H9 (cell line): ENCODE results near the gene SDE2. TPM values are rescaled to one million over a fixed set of nuclear protein-coding genes. Genes with fewer than 3 reads are reported as not detected.

Experiments
- DNase-seq: peaks from one replicate; pipeline ENCODE4 v3.0.0-alpha.2; 2017
- H2AFZ ChIP-seq: one replicate; pipeline ENCODE4 v1.6.1; 2013; ENCODE audit warnings: mild to moderate bottlenecking, low read length, control low read depth, moderate library complexity
- H2AK5ac ChIP-seq: 2 replicates; pipeline ENCODE4 v1.6.1; 2013; ENCODE audit warnings: low read length, control low read depth, mixed read lengths; ENCODE audit not compliant: insufficient read length
- H2BK120ac ChIP-seq: one replicate; pipeline ENCODE4 v1.6.1; 2013; ENCODE audit warnings: low read depth, mild to moderate bottlenecking, low read length, control low read depth, inconsistent platforms; ENCODE audit not compliant: poor library complexity, severe bottlenecking
- H2BK12ac ChIP-seq: 2 replicates; pipeline ENCODE4 v1.6.1; 2013; ENCODE audit warnings: low read length, control low read depth, mixed read lengths, low read depth; ENCODE audit not compliant: insufficient read length
- H2BK15ac ChIP-seq: 2 replicates; pipeline ENCODE4 v1.6.1; 2013; ENCODE audit warnings: low read depth, low read length, control low read depth
- H2BK20ac ChIP-seq: one replicate; pipeline ENCODE4 v1.6.1; 2013; ENCODE audit warnings: low read depth, mild to moderate bottlenecking, low read length, control low read depth, inconsistent platforms; ENCODE audit not compliant: poor library complexity, severe bottlenecking
- H2BK5ac ChIP-seq: 2 replicates; pipeline ENCODE4 v1.6.1; 2013; ENCODE audit warnings: low read length, control low read depth, mixed read lengths; ENCODE audit not compliant: insufficient read length
- H3K14ac ChIP-seq: 2 replicates; pipeline ENCODE4 v1.6.1; 2013; ENCODE audit warnings: low read length, control low read depth; ENCODE audit not compliant: insufficient read depth
- H3K18ac ChIP-seq: 2 replicates; pipeline ENCODE4 v1.6.1; 2013; ENCODE audit warnings: low read depth, mild to moderate bottlenecking, mixed read lengths, low read length, control low read depth; ENCODE audit not compliant: insufficient read length
- H3K23ac ChIP-seq: 2 replicates; pipeline ENCODE4 v1.6.1; 2013; ENCODE audit warnings: low read length, control low read depth, mixed read lengths, low read depth; ENCODE audit not compliant: insufficient read length
- H3K23me2 ChIP-seq: 2 replicates; pipeline ENCODE4 v1.6.1; 2013; ENCODE audit warnings: low read depth, mild to moderate bottlenecking, mixed read lengths, low read length, control low read depth; ENCODE audit not compliant: insufficient read length, poor library complexity, severe bottlenecking
- H3K27ac ChIP-seq: 2 replicates; pipeline ENCODE4 v1.5.1; 2013; ENCODE audit warnings: low read length, control low read depth, mixed read lengths, low read depth; ENCODE audit not compliant: insufficient read length
- H3K27me3 ChIP-seq: 2 replicates; pipeline ENCODE4 v1.6.1; 2013; ENCODE audit warnings: low read length, control low read depth, inconsistent platforms; ENCODE audit not compliant: insufficient read depth
- H3K4ac ChIP-seq: 2 replicates; pipeline ENCODE4 v1.6.1; 2013; ENCODE audit warnings: low read depth, mild to moderate bottlenecking, control low read depth, inconsistent platforms, low read length, moderate library complexity
- H3K4me1 ChIP-seq: 2 replicates; pipeline ENCODE4 v1.6.1; 2013; ENCODE audit warnings: low read length, control low read depth, inconsistent platforms; ENCODE audit not compliant: insufficient read depth
- H3K4me2 ChIP-seq: 2 replicates; pipeline ENCODE4 v1.6.1; 2013; ENCODE audit warnings: low read length, control low read depth, mixed read lengths; ENCODE audit not compliant: insufficient read length, insufficient read depth
- H3K56ac ChIP-seq: 2 replicates; pipeline ENCODE4 v1.6.1; 2013; ENCODE audit warnings: low read depth, mild to moderate bottlenecking, mixed read lengths, low read length, control low read depth; ENCODE audit not compliant: insufficient read length
- H3K79me1 ChIP-seq: 2 replicates; pipeline ENCODE4 v1.6.1; 2013; ENCODE audit warnings: low read depth, mild to moderate bottlenecking, moderate library complexity, low read length, control low read depth, inconsistent platforms; ENCODE audit not compliant: insufficient read depth, poor library complexity, severe bottlenecking
- H3K79me2 ChIP-seq: 2 replicates; pipeline ENCODE4 v1.6.1; 2013; ENCODE audit warnings: low read length, control low read depth, inconsistent platforms; ENCODE audit not compliant: insufficient read depth
- H3K9ac ChIP-seq: 2 replicates; pipeline ENCODE4 v1.6.1; 2013; ENCODE audit warnings: low read length, control low read depth, mixed read lengths; ENCODE audit not compliant: insufficient read length; ENCODE audit errors: extremely low read depth
- H3K9me3 ChIP-seq: one replicate; pipeline ENCODE4 v1.6.1; 2013; ENCODE audit warnings: low read depth, low read length, inconsistent platforms; ENCODE audit not compliant: control insufficient read depth
- H3T11ph ChIP-seq: one replicate; pipeline ENCODE4 v1.6.1; 2013; ENCODE audit warnings: mild to moderate bottlenecking, low read length, control low read depth, inconsistent platforms
- H4K20me1 ChIP-seq: one replicate; pipeline ENCODE4 v1.6.1; 2013; ENCODE audit not compliant: control insufficient read depth, insufficient read length, insufficient read depth
- H4K5ac ChIP-seq: 2 replicates; pipeline ENCODE4 v1.6.1; 2013; ENCODE audit warnings: low read depth, mild to moderate bottlenecking, mixed read lengths, low read length, control low read depth; ENCODE audit not compliant: insufficient read length
- H4K8ac ChIP-seq: replicated peaks from 2 replicates; pipeline ENCODE4 v1.6.1; 2013; ENCODE audit warnings: low read length, control low read depth, mixed read lengths, low read depth; ENCODE audit not compliant: insufficient read length
- H4K91ac ChIP-seq: 2 replicates; pipeline ENCODE4 v1.6.1; 2013; ENCODE audit warnings: low read depth, mild to moderate bottlenecking, moderate library complexity, mixed read lengths, low read length, control low read depth; ENCODE audit not compliant: insufficient read length
- H3K27ac Mint-ChIP-seq, 3 experiments: 2 replicates in 2 of 3; 3 replicates in 1 of 3; pipeline ENCODE4 v1.8.0; 2020 to 2021; ENCODE audit warnings: mixed read lengths in 3 of 3, mild to moderate bottlenecking in 1 of 3, moderate library complexity in 1 of 3
- H3K27me3 Mint-ChIP-seq: 2 replicates; pipeline ENCODE4 v1.8.0; 2021; ENCODE audit warnings: low read depth, mild to moderate bottlenecking, moderate library complexity, mixed read lengths
- H3K36me3 Mint-ChIP-seq, 3 experiments: 2 replicates in 2 of 3; 3 replicates in 1 of 3; pipeline ENCODE4 v1.8.0; 2020 to 2021; ENCODE audit warnings: low read depth in 3 of 3, mixed read lengths in 3 of 3; ENCODE audit not compliant: insufficient read depth in 1 of 3
- H3K4me1 Mint-ChIP-seq, 2 experiments: 2 replicates each; pipeline ENCODE4 v1.8.0; 2020; ENCODE audit warnings: mixed read lengths in 2 of 2
- H3K4me3 Mint-ChIP-seq, 2 experiments: 2 replicates in 1 of 2; 3 replicates in 1 of 2; pipeline ENCODE4 v1.8.0; 2020 to 2021; ENCODE audit warnings: mild to moderate bottlenecking in 2 of 2, mixed read lengths in 2 of 2, moderate library complexity in 1 of 2
- H3K9me3 Mint-ChIP-seq, 2 experiments: 2 replicates in 1 of 2; 3 replicates in 1 of 2; pipeline ENCODE4 v1.8.0; 2020; ENCODE audit warnings: mild to moderate bottlenecking in 2 of 2, mixed read lengths in 2 of 2, moderate library complexity in 1 of 2
- whole genome bisulfite sequencing: extraction: QIAGEN DNeasy Blood & Tissue Kit; methylation state at CpG from one replicate; pipeline ENCODE4 v1.1.7; 2013; ENCODE audit warnings: missing lambda C conversion rate, low lambda C conversion rate, mixed read lengths; ENCODE audit not compliant: insufficient read length; ENCODE audit errors: extremely low coverage; 5-methylcytosine and 5-hydroxymethylcytosine counted together
- total RNA-seq: library from RNA; stranded (reverse); gene quantifications from 2 replicates; pipeline ENCODE4 v1.2.1, GENCODE V29; 2021
- TF ChIP-seq, protein P1 (sequence below): fragments of 200-600 bp; sonication (generic); conservative IDR thresholded peaks from 3 replicates; pipeline ENCODE4 v1.8.0; 2021; ENCODE audit warnings: antibody characterized with exemption, mild to moderate bottlenecking

SDE2 gene
- total RNA-seq, 1 experiment from 2014 or later, result 20.5 TPM

- Histone ChIP-seq H3K27me3 (no peaks in the 10 kb centered on the region), H3K56ac (no peak overlapping the region), H2BK15ac (no peak overlapping the region), H2BK12ac (no peak overlapping the region), H3K9me3 (no peaks in the 10 kb centered on the region), H3K4me2 (no peak overlapping the region), H3K27ac (no peak overlapping the region), H3K18ac (no peak overlapping the region), H3T11ph (no peak overlapping the region), H2AK5ac (no peak overlapping the region), H3K79me1 (no peaks in the 10 kb centered on the region), H3K4me1 (no peaks in the 10 kb centered on the region), H4K91ac (no peak overlapping the region), H3K14ac (no peak overlapping the region), H3K79me2 (no peaks in the 10 kb centered on the region), H3K4ac (no peak overlapping the region), H4K8ac (no peak overlapping the region), H4K20me1 (no peaks in the 10 kb centered on the region), H2AFZ (no peak overlapping the region), H2BK5ac (no peak overlapping the region), H3K23ac (no peak overlapping the region), H2BK20ac (no peak overlapping the region), H2BK120ac (no peak overlapping the region), H3K9ac (no peak overlapping the region), H3K23me2 (no peaks in the 10 kb centered on the region), H4K5ac (no peak overlapping the region)
- no peak overlapping the region for H3K4me3 Mint-ChIP-seq
- H3K27me3 Mint-ChIP-seq, result peaks cover 2% of the 10 kb centered on the region
- DNase-seq, result no peak
- 0 out of 4 replicates have a peak, but pooled peaks cover 0 to 1% of the 10 kb centered on the region in 2 experiments for H3K4me1 Mint-ChIP-seq
- TF ChIP-seq, protein P1, sequence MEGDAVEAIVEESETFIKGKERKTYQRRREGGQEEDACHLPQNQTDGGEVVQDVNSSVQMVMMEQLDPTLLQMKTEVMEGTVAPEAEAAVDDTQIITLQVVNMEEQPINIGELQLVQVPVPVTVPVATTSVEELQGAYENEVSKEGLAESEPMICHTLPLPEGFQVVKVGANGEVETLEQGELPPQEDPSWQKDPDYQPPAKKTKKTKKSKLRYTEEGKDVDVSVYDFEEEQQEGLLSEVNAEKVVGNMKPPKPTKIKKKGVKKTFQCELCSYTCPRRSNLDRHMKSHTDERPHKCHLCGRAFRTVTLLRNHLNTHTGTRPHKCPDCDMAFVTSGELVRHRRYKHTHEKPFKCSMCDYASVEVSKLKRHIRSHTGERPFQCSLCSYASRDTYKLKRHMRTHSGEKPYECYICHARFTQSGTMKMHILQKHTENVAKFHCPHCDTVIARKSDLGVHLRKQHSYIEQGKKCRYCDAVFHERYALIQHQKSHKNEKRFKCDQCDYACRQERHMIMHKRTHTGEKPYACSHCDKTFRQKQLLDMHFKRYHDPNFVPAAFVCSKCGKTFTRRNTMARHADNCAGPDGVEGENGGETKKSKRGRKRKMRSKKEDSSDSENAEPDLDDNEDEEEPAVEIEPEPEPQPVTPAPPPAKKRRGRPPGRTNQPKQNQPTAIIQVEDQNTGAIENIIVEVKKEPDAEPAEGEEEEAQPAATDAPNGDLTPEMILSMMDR, result no peak
- no peak overlapping the region for H3K27ac Mint-ChIP-seq
- no peaks in the 10 kb centered on the region; a peak in 1 of 7 replicates for H3K36me3 Mint-ChIP-seq
- no CpG with 5 or more reads among the region's 3 CpGs for WGBS
- H3K9me3 Mint-ChIP-seq, result no peaks in the 10 kb centered on the region
Measured at GRCh38 chr1:225958041-225958440, 41.1 kb downstream of the SDE2 start.
